CD4-positive, alpha-beta T cell treated with Interleukin-4 for 4 hours (primary cell): ENCODE data around the gene UBAC2.
"Not testable (repeated sequence)": the region's sequence is repeated elsewhere in the genome, so short reads cannot be mapped to it uniquely, and the experiment has no call there.

Experiments
- DNase-seq: peaks from one replicate; pipeline ENCODE4 v3.0.0-alpha.2; 2020

Gene UBAC2

DNA sequence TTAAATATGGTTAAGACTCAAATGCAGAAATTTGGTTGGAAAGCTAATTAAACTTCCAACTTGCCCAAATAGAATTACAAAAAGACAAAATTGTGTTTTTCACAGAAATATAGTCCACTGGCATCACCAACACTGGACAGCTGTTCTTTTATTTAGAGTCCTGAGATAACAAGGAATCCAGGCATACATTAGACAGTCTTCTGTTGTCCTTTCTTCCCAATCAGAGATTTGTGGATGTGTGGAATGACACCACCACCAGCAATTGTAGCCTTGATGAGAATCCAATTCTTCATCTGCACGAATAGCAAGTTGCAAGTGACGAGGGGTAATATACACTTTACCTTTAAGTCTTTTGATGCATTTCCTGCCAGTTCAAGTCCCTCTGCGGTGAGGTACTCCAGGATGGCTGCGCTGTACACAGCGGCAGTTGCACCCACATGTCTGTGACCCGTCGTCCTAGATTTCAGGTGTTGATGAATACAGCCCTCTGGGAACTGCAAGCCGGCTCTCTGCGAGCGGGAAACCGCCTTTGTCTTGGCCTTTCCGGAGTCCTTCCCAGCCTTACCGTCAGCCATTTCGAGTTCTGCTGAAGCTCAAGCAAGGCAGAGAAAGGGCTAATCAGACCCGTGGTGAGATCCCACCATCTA is 14.7 kb downstream of the UBAC2 start:
- DNase-seq: peak; percentile 70

DNA sequence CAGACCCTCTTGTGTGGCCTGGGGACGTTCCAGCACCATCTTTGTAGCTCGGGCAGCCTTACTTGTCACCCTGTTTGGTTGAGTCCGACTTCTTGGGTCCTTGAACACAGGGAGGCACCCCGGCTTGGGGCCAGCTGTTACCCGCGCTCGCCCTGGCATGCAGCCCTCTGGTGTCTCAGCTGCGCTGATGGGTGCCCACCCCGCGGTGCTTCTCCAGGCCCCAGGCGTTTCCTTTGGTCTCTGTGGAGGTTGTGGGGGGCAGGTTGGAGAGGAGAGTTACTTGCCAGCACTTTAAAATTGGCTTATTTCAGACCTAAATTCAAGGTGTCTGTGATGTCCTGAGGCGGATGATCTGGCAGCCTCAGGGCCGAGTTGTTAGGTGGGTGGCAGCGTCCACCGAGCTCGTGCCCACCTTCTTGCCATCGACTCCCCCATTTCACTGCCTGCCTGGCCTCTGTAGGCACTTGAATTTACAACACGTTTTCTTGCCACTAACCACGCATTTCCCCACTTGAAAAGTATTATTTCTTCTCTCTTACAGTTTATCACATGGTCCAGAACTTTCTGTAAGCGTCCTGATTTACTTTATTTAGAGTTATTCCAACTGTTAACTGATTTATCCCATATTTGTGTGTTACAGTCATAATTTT is 16.9 kb downstream of the UBAC2 start:
- no peak for DNase-seq

DNA sequence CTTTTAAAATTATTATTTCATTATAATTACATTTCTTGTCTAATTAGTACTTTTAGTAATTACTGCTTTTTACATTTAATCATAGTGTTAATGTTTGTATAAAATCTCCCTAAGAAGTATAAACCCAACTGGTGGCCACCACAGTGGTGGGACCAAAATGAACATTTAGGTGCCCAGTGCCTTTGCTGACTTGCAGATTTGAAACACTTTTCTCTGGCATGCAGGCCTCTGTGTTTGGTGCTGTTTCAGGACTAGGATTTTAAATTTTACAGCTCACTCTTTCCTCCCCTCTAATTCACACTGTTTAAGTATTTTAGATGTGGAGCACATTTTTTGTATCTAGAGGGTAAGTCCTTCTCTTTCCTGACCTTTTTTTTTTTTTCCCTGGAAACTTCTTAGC is 17.5 kb downstream of the UBAC2 start:
- DNase-seq: no peak

DNA sequence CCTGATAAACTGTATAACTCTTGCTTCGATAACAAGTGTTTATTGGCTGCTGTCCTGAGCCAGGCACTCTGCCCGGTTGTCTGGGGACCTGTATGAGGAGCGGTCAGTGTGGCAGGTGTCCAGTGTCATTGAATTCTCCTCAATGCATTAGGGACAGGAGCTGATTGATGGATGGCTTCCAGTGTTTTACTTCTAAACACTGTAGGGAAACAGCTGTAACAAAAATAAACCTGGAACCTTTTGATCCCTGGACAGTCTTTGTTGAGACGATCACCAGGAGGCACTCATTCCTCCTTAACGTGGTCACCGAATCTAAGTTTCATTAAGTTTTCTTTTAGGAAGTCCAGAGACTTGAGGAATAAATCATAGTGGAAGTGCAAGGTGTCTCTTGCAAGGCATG is 17.9 kb downstream of the UBAC2 start:
- DNase-seq: no peak

DNA sequence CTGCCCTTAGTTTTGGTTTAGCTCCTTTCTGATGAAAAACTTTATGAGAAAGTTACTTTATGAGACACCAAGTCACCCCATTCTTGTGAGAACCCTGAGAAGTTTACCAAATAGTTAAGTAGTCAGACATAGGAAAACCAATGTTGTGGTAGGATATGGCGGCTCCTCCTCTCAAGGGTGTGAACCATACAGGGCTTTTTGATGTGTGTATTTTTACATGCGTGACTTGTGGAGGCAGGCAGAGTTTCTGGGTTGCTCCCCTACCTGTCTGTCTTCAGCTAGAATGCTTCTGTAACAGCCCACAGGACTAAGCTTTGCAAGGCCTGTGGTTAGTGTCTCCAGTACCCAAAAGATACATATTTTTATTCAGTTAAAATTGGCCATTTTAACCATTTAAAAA is 18.3 kb downstream of the UBAC2 start:
- DNase-seq: peak; percentile 88

DNA sequence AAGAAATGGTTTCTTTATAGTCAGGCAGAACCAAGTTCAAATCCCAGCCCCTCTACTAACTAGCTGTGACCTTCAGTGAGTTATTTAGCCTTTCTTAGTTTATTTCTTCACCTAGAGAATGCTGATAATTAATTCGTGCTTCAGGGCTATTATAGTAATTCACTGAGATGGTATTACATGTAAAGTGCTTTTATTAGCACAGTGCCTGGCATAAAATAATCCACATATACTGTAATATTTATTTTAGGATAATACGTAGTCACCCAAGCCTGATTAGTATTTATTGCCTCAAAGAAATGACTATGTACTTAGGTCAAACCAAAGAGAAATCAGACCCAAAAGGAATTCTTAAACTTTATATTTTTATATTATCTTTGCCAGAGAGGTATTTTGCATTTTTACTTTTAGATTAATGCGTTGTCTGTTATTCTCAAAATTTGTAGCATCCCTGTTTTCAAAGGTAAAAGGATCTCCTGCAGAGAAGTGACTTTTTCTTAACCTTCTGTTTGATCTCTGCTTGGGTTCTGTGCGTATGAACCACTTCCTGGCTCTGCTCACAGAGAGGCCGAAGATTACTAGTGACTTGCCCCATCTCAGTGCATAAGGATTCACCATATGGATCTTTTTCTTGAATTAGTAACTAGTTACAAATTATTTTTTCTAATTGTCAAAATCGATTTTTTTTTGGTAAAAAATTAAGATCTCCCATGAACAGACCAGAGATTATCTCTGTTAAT is 19.7 kb downstream of the UBAC2 start:
- DNase-seq: peak; percentile 58

DNA sequence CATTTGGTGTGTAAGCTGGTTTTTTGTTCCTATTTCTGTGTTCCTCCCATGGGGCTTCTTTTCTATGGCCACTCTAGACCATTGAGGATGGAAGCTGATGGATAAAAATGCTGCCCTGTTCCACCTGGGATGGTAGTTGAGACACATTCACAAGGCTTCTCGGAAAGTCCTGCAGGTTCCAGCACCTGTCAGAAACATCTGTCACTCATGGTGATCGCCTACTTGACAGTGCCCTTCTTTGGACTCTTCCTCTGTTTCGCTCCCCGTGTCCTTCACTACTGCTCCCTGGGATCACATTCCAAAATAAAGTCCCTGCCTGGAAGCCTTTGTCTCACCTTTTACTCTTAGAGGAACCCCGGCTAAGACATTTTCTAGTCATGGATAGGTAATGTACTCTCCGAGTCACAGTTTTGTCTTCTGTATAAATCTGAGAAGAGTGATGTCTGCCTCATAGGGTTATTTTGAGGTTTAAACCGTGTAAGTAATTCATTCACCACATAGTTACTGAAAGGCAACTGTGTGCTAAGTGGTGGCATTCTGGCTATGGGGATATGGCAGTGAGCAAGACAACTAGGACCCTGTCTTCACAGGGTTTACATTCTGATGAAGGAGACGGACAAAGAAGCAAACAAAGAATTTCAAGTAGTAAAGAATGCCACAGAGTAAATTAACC is 21.0 kb downstream of the UBAC2 start:
- no peak for DNase-seq

DNA sequence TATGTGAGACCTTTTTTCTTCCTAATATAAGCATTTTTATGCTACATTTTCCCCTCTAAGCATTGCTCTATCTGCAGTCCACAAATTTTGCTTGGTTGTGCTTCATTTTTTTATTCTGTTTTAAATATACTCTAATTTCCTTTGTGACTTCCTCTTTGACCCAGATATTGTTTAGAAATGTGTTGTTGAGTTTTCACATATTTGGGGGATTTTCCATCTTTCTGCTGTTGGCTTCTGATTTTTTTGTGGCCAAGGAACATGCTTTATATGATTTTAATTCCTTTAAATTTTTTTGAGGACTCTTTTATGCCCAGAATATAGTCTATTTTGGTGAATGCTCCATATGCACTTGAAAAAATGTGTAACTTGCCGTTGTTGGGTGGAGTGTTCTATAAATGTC is 22.9 kb downstream of the UBAC2 start:
- no peak for DNase-seq

DNA sequence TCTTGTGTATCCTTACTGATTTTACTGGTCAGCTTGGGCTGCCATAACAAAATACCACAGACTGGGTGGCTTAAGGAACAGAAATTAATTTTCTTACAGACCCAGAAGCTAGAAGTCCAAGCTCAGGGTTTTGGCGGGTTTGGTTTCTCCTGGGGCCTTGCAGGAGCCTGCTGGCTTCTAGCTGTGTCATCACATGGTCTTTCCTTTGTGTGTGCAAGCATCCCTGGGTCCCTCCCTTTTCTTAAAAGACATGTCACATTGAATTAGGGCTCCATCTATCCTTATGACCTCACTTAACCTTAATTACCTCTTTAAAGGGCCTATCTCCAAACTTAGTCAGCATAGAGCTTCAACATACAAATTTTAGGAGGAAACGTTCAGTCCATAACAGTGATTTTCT is 23.4 kb downstream of the UBAC2 start:
- no peak for DNase-seq

DNA sequence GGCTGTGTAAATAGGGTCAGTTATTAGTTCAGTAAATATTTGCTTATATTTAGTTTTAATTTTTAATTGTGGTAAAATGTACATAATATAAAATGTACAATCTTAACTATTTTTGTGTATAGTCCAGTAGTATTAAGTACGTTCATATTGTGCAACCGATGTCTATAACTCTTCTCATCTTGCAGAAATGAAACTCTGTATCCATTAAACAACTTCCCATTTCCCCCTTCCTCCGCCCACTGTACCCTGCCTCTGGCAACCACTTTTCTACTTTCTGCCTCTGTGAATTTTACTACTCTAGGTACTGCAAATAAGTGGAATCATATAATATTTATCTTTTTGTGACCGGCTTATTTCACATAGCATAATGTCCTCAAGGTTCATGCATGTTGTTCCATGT is 24.4 kb downstream of the UBAC2 start:
- DNase-seq: no peak

DNA sequence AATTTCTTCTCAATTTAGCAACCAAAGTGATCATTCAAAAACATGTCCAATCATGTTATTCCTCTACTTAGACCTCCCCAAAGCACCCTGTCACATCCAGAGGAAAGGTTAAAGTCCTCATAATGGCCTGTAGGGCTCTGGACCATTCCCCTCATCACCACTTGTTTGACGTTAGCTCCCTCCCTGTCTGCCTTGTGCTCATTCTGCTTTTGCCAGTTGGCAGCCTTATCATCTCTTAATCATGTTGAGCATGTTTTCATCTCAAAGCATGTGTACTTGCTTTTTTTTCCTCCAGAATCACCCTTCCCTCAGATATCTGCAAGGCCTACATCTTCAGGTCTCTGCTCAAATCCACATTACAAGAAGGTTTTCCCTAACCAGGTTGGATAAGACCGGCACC is 25.9 kb downstream of the UBAC2 start:
- DNase-seq: no peak

DNA sequence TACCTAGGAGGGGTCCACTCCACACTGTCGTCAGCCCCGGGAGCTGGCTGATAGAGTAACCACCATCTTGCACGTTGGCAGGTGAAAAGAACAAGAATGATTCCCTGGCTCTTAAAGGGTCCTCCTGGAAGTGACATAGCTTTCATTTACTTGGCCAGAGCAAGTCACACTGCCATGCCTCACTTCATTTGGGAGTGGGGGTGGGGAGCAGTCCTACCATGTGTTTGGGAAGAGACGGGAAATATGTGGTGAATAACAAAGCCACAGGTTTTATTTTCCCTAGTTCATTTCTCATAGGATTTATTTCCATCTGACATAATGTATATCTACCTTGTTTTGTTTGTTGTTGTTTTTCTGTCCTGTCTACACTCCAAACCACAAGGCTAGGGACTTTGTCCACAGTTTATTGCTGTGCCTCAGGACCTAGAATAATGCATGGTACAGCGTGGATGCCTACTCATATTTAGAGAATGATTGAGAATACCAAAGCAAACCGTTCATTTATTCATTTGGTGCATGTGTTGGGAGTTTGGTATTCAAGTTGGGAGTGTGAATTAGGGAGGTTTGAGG is 26.8 kb downstream of the UBAC2 start:
- DNase-seq: no peak

DNA sequence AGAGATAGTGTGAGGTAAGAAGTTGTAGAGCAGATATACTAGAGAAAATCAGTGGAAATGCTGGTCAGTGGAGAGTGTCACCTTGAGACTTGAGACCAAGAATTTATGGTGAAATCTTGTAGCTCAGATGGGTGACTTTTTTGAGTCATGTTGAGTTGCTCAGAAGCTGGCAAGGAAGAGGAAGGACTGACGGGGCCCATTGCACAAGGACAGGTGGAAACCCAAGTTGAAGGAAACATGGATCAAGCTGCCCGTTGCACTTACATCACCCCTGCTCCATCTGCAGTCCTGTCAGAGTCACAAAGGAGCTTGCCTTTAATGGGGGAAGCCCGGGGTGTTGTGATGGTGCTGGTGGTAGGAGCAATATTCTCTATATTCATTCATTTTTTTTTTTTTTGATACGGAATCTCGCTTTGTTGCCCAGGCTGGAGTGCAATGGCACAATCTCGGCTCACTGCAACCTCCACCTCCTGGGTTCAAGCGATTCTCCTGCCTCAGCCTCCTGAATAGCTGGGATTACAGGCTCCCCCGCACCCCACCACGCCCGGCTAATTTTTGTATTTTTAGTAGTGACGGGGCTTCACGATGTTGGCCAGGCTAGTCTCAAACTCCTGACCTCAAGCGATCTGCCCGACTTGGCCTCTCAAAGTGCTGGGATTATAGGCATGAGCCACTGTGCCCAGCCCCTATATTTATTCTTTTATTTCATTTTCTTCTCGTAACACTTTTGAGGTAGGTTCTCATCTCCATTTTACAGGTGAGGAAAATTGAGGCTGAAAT is 27.4 kb downstream of the UBAC2 start:
- DNase-seq: no peak

DNA sequence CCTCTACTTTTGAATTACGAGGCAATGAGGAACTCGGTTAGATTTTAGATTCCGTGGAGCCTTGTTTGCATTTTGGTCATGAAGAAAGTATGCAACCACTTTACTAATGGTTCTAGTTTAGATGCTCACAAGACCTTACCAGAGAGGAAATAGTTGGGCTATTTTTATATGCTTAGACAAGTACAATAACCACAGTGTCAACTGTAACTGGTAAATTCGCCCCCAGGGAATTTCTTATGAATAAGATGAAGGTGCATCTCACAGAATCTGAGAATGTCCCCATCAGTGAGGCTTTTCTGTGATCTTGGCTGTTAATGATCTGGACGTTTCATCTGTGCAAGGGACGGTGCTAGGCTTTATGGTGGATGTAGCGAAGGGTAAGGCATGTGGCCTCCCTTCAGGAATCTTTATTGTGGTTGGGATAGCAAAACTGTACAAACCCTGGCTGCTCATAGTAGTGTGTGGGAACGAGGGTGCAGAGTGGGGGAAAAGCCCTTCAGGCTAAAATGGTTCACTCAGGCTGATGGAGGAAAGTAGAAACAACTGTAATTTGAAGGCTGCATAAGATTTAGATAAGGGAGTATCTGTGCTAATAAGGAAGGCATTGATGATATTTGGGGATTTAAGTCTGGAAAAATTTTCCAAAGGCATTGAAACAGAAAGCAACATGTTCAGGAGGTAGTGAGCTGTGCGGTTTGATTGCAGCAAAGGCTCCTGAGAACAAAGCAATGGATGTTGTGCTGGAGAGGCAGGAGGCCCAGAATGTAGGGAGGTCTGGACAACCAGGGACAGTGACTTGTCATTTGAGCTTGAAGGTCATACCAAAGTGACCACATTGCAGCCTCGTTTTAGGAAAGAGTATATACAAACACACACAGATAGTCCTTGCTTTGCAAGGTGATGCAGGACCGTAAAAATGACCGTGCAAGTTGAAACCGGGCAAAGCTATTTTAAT is 28.4 kb downstream of the UBAC2 start:
- DNase-seq: peak; percentile 63

DNA sequence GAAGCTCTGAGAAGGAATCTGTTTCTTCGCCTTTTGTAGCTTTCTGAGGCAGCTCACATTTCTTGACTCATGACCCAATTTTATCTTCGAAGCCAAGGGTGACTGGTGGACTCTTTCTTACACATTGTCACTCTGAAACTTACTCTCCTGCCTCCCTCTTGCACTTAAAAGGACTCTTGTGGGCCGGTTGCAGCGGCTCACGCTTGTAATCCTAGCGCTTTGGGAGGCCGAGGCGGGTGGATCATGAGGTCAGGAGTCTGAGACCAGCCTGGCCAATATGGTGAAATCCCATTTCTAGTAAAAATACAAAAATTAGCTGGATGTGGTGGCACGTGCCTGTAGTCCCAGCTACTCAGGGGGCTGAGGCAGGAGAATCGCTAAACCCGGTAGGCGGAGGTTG is 29.9 kb downstream of the UBAC2 start:
- not testable (repeated sequence) for DNase-seq

DNA sequence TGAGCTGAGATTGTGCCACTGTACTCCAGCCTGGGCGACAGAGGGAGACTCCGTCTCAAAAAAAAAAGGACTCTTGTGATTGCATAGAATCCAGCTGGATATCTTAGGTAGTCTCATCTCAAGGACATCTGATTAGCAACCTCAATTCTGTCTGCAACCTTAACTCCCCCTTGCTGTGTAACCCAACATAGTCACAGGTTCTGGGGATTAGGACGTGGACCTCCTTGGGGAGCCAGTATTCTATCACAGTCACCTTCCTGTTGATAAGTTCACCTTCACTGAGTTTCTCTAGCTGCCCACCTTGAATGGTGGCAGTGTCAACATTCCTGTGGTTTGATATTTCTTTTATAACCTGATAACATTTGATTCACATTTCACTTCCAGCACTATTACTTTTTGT is 30.3 kb downstream of the UBAC2 start:
- no peak for DNase-seq

DNA sequence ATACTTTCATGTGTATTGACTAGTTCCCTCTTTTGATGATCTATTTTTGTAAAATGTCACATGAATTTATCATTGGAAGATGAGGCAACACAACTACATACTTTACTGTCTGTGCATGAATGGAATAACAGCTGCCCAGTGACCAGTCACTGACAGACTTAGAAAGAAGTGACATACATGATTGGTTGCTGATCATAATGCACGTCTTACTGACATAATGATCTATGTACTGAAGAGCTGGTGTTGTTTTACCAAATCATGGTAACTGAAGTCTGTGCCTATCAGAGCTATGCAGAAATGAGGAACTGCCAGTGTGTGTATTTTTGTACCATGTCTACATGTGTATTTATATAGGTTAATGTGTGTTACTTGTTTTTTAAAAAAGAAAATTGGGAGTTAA is 31.1 kb downstream of the UBAC2 start:
- DNase-seq: no peak

DNA sequence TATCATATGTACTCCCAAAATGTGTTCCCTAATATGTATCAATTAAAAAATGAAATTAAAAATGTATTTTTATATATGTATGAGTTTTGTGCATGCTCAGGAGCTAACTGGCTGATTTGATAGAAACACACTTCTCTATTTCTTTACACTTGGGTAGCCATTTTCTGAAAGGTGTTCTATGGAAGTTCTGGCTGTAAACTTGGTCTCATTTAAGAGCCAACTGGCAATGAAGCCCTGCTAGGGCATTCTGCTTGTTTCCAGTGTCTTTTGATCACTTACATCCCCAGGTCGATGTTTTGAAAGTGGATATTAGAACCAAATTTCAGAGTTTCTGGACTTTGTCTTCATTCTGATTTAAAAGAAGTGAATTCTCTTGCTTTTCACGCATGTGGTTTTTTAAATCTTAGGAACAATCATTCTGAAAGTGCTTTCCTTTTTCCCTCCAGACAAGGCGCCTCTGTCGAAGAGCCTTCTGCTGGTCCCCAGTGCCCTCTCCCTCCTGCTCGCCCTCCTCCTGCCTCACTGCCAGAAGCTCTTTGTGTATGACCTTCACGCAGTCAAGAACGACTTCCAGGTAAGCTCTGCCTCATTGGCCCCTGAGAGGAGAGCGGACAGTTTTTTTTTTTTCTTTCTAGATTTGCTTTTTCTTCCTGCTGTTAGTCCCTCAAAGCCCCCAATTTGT is 37.5 kb downstream of the UBAC2 start:
- peak; percentile 41 for DNase-seq

DNA sequence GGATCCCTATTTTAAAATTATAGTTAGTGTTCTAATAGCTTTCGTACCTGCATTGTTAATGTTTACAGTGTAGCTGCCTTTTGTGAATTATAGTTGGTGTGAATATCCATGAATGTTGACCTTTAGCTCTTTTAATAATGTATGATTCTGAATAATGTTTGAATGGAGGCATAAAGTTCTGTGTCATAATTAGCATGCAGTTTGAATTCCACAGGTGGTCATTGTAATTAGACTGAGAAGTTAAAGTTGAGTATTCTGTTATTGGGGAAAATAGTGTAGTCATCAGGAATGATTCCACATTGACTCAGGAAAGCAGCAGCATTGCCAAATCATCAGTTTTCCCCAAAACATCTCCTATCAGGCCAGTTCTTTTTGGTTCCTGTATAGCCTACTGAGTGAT is 45.4 kb downstream of the UBAC2 start:
- DNase-seq: no peak

DNA sequence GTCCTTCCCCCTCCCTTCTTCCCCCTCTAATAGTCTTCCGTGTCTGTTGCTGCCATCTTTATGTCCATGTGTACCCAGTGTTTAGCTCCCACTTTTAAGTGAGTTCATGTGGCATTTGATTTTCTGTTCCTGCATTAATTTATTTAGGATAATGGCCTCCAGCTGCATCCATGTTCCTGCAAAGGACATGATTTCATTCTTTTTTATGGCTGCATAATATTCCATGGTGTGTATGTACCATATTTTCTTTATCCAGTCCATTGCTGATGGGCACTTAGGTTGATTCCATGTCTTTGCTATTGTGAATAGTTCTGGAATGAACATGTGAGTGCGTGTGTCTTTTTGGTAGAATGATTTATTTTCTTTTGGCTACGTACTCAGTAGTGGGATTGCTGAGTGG is 48.5 kb downstream of the UBAC2 start:
- DNase-seq: not testable (repeated sequence)

DNA sequence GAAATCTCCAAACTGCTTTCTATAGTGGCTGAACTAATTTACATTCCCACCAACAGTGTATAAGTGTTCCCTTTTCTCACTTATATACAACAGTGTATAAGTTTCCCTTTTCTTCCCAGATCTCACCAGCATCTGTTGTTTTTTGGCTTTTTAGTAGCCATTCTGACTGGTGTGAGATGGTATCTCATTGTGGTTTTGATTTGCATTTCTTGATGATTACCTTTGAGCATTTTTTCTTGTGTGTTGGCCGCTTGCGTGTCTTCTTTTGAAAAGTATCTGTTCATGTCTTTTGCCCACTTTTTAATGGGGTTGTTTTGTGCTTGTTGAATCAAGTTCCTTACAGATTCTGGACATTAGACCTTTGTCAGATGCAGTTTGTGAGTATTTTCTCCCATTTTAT is 49.0 kb downstream of the UBAC2 start:
- not testable (repeated sequence) for DNase-seq
